Thyroid gland (tissue), 4 donors: Measurements from ENCODE around the gene P2RY2. TPM values are rescaled to one million over a fixed set of nuclear protein-coding genes. Genes with fewer than 3 reads are reported as not detected.
A peak's percentile ranks its signal among the peaks of the same experiment; 100 is the strongest.

Experiments
- DNase-seq, 2 donors: peaks; one replicate each; pipeline ENCODE4 v3.0.0-alpha.2; 2019
- H3K27ac ChIP-seq, 3 donors: fragments of 200-600 bp; sonication (generic); 1 replicate in 2 of 3; 2 replicates in 1 of 3; pipeline ENCODE4 v1.5.1; 2016 to 2019; ENCODE audit warnings: mild to moderate bottlenecking in 1 of 3, moderate library complexity in 1 of 3
- H3K27me3 ChIP-seq: fragments of 200-600 bp; sonication (generic); one replicate; pipeline ENCODE4 v1.5.1; 2019
- H3K36me3 ChIP-seq, 2 donors: fragments of 200-600 bp; sonication (generic); one replicate each; pipeline ENCODE4 v1.5.1; 2016 to 2019
- H3K4me1 ChIP-seq, 2 donors: fragments of 200-600 bp; sonication (generic); one replicate each; pipeline ENCODE4 v1.5.1; 2017 to 2019
- H3K4me3 ChIP-seq, 3 donors: fragments of 200-600 bp; sonication (generic); replicated peaks in 1 of 3; 1 replicate in 2 of 3; 2 replicates in 1 of 3; pipeline ENCODE4 v1.5.1; 2016; ENCODE audit warnings: mild to moderate bottlenecking in 1 of 3
- H3K9me3 ChIP-seq: fragments of 200-600 bp; sonication (generic); one replicate; pipeline ENCODE4 v1.5.1; 2017
- POLR2A ChIP-seq, 2 donors: fragments of 450-650 bp; IDR thresholded peaks; one replicate each; pipeline ENCODE4 v1.6.1; 2017; ENCODE audit warnings: antibody characterized with exemption in 2 of 2, mild to moderate bottlenecking in 2 of 2, moderate library complexity in 1 of 2
- WGBS, 2 donors: methylation state at CpG; one replicate each; pipeline ENCODE4 v1.1.5; 2017; 5-methylcytosine and 5-hydroxymethylcytosine counted together
- intact Hi-C: fragments of 100-400 bp; cut with DNase I; formaldehyde crosslinking; loops from one replicate; pipeline ENCODE4 v1.15.1; 2023
- total RNA-seq, 4 donors: library from RNA; depleted of rRNA; stranded (reverse); fragments of >200 nt; gene quantifications; one replicate each; pipeline ENCODE4 v1.2.3, GENCODE V29; 2016
- TF ChIP-seq, protein P1 (sequence below), 6 experiments: fragments of 200-600 bp in 3 of 6; fragments of 450-650 bp in 3 of 6; sonication (generic) in 3 of 6; IDR thresholded peaks; one replicate each; pipeline ENCODE4 v1.5.1; 2016 to 2019; ENCODE audit warnings: antibody characterized with exemption in 6 of 6, mild to moderate bottlenecking in 2 of 6, inconsistent platforms in 1 of 6, moderate library complexity in 1 of 6

Gene P2RY2
- total RNA-seq, 4 donors from 2014 or later = 29.3 to 38.1 (median 37.7) TPM

DNA sequence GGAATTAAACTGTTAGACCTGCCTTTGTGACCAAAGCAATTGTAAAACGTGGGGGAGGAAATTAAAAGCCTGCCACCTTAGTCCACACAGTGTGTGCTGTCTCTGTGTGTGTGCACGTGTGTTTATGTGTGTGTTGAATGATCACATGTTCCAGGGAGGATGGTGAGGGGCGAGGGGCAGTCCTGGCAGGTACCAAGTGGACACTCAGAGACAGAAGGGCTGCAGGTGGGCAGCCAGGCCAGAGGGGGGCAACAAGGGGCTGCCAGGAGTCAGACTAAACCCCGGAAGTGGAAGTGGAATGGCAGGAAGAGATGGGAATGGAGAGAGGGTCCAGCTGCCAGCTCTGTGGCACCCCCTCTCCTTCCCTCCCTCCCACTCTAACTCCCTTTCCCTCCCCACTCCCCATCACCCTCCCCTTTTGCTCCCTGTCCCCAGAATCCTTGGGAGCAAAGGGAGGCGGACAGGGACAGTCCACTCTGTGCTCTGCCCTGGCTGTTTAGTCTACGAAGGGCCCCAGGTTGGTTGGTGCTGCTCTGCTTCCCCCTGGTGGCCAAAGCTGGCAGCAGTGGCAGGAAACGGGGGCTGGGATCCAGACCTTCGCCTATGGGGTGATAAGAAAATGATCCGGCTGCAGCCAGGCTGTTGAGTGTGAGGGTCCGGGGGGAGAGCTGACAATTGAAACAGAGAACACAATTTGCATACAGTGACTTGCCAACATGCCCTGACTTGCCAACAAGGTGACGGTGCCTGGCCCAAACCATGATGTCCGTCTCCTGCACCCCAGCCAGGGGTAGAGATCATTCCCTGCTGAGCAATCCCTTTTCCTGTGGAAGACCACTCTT is 24.4 kb downstream of the P2RY2 start:
- H3K36me3 ChIP-seq = peaks cover 0 to 5% of the 10 kb centered on the region in 2 donors
- peak overlapping the region in 1 of 3 donors; percentile 8 for H3K27ac ChIP-seq
- peak; percentile 74 to 79 for DNase-seq
- peaks cover 10 to 23% of the 10 kb centered on the region in 2 donors for H3K4me1 ChIP-seq
- no peaks in the 10 kb centered on the region for H3K9me3 ChIP-seq
- H3K4me3 ChIP-seq = no peak overlapping the region
- TF ChIP-seq, protein P1, sequence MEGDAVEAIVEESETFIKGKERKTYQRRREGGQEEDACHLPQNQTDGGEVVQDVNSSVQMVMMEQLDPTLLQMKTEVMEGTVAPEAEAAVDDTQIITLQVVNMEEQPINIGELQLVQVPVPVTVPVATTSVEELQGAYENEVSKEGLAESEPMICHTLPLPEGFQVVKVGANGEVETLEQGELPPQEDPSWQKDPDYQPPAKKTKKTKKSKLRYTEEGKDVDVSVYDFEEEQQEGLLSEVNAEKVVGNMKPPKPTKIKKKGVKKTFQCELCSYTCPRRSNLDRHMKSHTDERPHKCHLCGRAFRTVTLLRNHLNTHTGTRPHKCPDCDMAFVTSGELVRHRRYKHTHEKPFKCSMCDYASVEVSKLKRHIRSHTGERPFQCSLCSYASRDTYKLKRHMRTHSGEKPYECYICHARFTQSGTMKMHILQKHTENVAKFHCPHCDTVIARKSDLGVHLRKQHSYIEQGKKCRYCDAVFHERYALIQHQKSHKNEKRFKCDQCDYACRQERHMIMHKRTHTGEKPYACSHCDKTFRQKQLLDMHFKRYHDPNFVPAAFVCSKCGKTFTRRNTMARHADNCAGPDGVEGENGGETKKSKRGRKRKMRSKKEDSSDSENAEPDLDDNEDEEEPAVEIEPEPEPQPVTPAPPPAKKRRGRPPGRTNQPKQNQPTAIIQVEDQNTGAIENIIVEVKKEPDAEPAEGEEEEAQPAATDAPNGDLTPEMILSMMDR (IDR thresholded peaks at IDR 0.05) = peak; percentile 77 to 95 (median 82)
- no peak for TF ChIP-seq POLR2A (IDR thresholded peaks at IDR 0.05)
- intact Hi-C loops = loop anchor here (5.0 kb wide), 1 partner anchor 45 kb away; no protein-coding TSS in a partner anchor
- no peaks in the 10 kb centered on the region for H3K27me3 ChIP-seq
- 31 to 32% methylated on average over 12 of the region's 12 CpGs for WGBS, 2 donors

DNA sequence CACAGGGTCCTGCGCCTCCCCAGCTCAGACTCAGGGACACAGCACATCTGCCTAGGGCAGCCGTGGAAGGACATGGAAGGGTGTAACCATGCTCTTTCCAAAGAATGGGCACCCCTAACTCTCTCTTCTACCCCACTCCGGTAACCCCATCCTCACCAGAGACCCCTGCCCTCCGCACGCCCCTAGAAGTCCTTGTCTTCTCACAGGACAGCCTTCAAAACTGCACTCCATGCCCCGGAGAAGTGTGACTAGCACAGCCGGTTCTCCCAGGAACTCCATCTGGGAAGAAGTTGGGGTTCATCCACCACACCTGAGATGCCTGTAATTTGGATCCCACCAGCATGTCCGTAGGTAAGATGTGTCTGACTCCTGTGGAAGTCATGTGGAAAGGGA is 25.0 kb downstream of the P2RY2 start:
- intact Hi-C loops = loop anchor here (5.0 kb wide), 1 partner anchor 44 kb away; no protein-coding TSS in a partner anchor
- Histone ChIP-seq H3K27me3 (no peaks in the 10 kb centered on the region), H3K4me3 (no peak overlapping the region), H3K4me1 (peaks cover 10 to 23% of the 10 kb centered on the region in 2 donors), H3K9me3 (no peaks in the 10 kb centered on the region), H3K27ac (no peak overlapping the region), H3K36me3 (no peaks in the 10 kb centered on the region)
- no peak for TF ChIP-seq POLR2A (IDR thresholded peaks at IDR 0.05)
- TF ChIP-seq, protein P1 (IDR thresholded peaks at IDR 0.05) = no peak
- no peak for DNase-seq
- WGBS, 2 donors = 84 to 95% methylated on average over 8 of the region's 8 CpGs

DNA sequence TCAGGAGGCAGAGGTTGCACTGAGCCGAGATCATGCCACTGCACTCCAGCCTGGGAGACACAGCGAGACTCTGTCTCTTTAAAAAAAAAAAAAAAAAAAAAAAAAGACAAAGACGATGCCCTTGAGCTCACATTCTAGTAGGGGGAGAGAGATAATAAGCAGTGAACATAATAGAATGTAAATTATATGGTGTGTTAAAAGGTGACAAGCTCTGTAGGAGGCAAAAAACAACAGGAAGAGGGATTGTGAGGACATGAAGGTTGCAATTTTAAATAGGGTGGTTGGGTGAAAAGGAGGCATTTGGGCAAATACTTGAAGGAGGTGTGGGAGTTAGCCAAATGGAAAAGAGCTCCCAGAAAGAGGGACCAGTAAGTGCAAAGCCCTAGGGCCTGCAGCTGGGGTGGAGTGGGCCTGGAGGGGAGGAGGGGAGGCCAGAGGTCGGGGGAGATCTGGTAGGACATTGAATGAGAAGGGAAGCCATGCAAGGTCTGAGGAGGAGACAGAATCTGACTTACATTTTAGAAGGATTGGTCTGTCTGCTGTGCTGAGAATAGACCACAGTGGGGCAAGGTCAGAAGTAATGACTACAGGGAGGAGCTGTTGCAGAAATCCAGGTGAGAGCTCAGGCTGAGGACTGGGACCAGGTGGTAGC is 26.6 kb downstream of the P2RY2 start:
- no peaks in the 10 kb centered on the region for H3K9me3 ChIP-seq
- no peak for DNase-seq
- WGBS, 2 donors = 73% methylated on average over 4 of the region's 4 CpGs
- H3K27ac ChIP-seq = no peak overlapping the region
- intact Hi-C loops = loop anchor here (5.0 kb wide), 1 partner anchor 43 kb away; no protein-coding TSS in a partner anchor
- no peaks in the 10 kb centered on the region for H3K27me3 ChIP-seq
- no peak overlapping the region for H3K4me3 ChIP-seq
- no peak for TF ChIP-seq POLR2A (IDR thresholded peaks at IDR 0.05)
- TF ChIP-seq, protein P1 (IDR thresholded peaks at IDR 0.05) = no peak
- H3K4me1 ChIP-seq = peaks cover 10 to 24% of the 10 kb centered on the region in 2 donors
- no peaks in the 10 kb centered on the region for H3K36me3 ChIP-seq

DNA sequence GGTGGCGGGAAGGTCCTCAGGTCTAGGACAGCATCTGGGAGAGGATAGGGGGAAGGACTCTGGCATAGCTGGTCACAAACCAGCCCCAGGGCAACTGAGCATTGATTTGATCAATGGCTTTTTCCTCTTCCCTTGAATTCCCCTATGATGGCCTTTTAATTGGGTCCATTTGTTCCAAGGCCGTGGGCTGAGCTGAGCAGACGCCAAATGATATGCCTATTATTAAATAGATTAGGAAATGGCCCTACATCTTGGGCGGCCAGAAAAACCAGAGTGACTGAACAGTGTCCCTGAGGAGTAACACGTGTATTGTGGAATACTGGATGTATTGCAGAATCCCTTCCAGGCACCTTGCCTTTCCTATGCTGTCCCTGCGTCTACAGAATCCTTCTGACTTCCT is 27.4 kb downstream of the P2RY2 start:
- peaks cover 5 to 17% of the 10 kb centered on the region in 2 donors for H3K4me1 ChIP-seq
- intact Hi-C loops = no loop called here
- TF ChIP-seq POLR2A (IDR thresholded peaks at IDR 0.05) = no peak
- TF ChIP-seq, protein P1 (IDR thresholded peaks at IDR 0.05) = no peak
- 77 to 86% methylated on average over 6 of the region's 6 CpGs for WGBS, 2 donors
- H3K36me3 ChIP-seq = no peaks in the 10 kb centered on the region
- no peak overlapping the region for H3K4me3 ChIP-seq
- H3K27me3 ChIP-seq = no peaks in the 10 kb centered on the region
- H3K9me3 ChIP-seq = no peaks in the 10 kb centered on the region
- DNase-seq = no peak
- H3K27ac ChIP-seq = no peak overlapping the region

DNA sequence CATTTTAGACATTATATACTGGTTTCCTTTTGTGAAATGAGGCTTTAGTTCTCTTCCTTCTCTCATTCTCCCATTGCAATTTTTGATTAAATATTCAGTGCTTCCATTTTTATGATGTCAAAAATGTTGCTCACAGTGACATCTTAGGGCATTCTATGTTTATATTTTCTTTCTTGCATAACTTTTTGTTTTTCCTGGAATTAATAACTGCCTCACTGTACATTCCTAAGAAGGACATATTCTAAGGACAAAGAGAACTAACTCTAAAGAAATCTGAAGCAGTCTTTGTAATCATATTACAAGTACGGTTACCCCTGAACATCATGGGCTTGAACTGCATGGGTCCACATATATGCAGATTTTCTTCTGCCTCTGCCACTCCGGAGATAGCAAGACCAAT is 28.2 kb downstream of the P2RY2 start:
- TF ChIP-seq, protein P1 (IDR thresholded peaks at IDR 0.05) = no peak
- TF ChIP-seq POLR2A (IDR thresholded peaks at IDR 0.05) = no peak
- 86 to 88% methylated on average over 2 of the region's 2 CpGs for WGBS, 2 donors
- Histone ChIP-seq H3K36me3 (no peaks in the 10 kb centered on the region), H3K27me3 (no peaks in the 10 kb centered on the region), H3K27ac (no peak overlapping the region), H3K9me3 (no peaks in the 10 kb centered on the region), H3K4me1 (peaks cover 5 to 10% of the 10 kb centered on the region in 2 donors), H3K4me3 (no peak overlapping the region)
- DNase-seq = no peak
- intact Hi-C loops = no loop called here
